ENCODE data around the gene INPP5A. TPM values are rescaled to one million over a fixed set of nuclear protein-coding genes. Genes with fewer than 3 reads are reported as not detected.

Gene INPP5A
- total RNA-seq, 1 experiment from 2014 or later, result 25.5 TPM

GRCh38 chr10:132627666-132628531, 90.3 kb downstream of the INPP5A start:
- peak; percentile 77 for DNase-seq (ENCODE audit: low read depth)

DNA sequence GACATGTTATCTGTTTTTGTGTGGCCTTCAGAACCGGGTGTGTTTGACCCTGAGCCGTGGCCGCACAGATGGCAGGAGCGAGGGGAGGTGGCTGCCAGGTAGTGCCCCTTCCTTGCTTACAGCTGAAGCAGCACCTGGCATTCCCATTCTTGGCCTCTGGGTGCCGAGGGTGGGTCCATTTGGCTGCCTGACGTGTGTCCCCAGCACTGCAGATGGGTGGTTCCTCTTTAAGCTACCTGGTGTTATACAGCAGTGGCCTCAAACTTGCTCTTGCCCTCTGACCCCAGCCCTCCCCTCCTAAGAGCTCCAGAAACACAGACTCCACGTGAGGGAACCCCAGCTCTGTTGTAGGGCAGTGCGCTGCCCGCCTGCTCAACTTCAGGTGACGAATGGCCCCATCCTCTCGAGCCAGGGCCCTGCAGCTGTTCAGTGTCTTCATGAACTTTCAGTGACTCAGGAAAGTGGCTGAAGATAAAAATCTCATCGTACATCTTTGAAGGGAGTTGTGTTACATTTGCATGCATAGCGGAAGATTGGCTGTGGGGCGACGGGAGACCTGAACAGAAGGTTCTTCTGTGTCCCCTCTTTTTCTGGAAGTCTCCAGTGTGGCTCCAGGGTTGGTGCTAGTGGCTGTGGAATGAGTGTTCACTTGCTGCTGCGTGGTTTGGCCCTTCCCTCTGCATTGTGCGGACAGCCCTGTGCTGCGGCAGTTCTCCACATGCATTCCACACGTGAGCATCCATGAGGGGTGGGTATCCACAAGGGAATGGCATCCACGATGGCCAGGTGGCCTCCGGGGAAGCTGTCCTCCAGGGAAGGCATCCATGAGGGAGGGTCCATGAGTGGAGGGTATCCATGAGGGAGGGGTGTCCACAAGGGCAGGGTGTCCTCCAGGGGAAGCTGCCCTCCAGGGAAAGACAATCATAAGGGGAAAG, 91.6 kb downstream of the INPP5A start:
- DNase-seq (ENCODE audit: low read depth), result no peak

DNA sequence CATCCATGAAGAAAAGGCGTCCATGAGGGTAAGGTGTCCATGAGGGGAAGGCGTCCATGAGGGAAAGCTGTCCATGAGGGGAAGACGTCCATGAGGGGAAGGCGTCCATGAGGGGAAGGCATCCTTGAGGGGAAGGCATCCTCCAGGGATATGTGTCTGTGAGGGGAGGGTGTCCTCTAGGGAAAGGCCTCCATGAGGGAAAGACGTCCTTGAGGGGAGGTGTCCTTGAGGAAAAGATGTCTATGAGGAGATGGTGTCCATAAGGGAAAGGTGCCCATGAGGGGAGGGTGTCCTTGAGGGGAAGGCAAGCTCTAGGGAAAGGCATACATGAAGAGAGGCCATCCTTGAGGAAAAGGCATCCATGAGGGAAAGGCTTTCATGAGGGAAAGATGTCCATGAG, 92.6 kb downstream of the INPP5A start:
- no peak for DNase-seq (ENCODE audit: low read depth)

DNA sequence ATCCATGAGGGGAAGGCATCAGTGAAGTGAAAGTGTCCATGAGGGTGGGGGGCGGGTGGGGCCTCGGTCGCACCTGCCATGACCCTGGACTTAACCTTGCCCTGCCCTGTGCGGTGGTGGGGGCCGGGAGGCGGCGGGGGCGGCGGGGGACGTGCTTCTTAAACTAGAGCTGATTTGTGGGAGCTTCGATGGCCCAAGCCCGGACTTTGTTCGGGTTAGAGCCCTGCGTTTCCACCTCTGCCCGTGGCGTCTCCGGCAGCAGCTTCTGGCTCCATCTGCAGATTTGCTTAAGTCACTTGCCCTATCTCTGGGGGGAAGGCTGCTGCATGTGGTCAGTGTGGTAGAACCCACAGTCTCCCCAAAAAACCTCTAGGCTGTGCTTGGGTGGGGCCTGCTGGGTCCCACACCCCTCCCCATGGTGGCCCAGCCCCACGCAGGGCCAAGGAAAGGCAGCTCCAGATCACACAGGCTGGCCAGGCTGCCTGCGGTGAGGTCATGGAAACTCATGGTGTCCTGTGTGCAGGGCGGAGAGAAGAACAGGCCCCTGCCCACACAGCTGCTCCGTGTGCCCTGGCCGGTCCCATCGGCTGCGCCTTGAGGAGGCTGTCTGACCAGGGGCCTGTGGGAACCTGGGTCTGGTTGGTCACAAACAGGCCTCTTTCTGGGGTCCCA, 93.2 kb downstream of the INPP5A start:
- DNase-seq (ENCODE audit: low read depth), result no peak

DNA sequence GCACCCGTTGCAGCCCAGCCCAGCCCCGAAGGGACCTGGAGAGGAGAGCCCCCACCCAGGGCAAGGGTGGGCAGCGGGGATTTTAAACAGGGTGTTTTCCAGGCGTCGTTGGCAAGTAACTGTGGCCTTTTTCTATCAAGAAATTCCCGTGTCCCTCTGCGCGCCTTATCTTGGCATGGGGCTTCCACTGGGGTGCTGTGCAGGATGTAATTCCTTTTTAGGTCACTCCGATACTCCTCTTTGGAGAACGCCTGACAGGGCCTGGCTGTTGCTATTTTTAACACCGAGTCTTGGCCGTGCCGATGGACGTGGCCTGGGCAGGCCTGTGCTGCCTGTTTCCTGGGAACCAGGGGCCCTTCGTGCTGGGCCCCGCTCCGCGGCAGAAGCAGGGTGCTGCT, 93.8 kb downstream of the INPP5A start:
- DNase-seq (ENCODE audit: low read depth), result no peak

- no peak for DNase-seq (ENCODE audit: low read depth)
Measured at GRCh38 chr10:132632091-132632561, 94.5 kb downstream of the INPP5A start.

DNA sequence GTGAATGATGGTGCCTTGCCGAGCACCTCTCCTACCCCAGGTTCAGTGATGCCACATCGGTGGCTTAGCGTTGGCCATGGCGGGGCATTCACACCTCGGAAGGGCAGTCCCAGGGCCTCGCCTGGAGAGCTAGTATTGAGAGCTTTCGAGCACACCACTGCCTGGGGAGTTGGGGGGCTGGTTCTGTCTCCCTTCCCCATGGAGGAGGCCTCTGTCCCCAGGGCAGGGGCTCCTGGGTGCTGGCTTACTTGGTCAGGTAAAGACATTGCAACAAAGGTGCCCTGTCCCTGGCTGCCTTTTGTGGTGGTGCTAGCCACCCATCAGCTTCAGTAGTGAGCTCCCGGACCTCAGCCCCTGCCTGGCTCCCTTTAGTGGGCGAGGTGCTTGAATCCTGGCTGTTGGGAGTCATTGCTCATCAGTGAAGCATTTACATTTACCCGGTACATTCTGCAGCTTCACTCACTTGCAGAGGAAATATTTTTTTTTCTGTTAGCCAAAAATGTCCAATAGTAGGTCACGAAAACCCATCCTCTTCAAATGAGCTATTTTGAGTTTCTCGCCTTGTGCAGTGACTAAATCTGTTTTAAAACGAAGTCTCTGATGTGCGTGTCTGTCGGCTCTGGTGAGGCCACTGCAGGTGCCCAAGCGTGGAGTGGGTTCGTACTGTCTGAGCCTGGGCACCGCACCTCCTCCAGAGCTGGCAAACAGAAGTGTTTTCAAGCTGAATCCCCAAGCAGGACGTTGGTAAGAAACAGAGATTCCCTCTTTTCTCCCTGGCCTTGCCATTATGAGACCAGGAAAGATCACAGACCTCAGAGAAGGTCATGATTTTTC, 95.5 kb downstream of the INPP5A start:
- no peak for DNase-seq (ENCODE audit: low read depth)

GRCh38 chr10:132634241-132634946, 96.8 kb downstream of the INPP5A start:
- no peak for DNase-seq (ENCODE audit: low read depth)

- no peak for DNase-seq (ENCODE audit: low read depth)
Measured at GRCh38 chr10:132634947-132635271, 97.3 kb downstream of the INPP5A start.

DNA sequence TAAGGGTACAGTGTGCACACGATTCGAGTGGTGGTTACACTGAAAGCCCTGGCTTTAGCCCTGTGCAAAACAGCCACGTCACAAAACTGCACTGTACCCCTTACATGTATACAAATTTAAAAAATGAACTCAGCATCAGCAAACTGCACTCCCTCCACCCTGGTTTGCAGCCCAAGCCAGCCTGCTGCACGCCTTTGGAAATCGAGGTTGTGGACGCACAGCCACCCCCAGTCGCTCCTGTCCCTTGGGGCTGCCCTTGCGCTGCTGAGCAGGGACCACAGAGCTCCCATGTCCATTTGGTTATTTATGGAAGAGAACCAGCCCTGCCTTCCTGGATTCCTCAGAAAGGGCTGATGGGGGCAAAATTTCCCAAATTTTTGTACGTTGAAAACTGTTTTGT, 98.8 kb downstream of the INPP5A start:
- no peak for DNase-seq (ENCODE audit: low read depth)

GRCh38 chr10:132637477-132638129, 100.0 kb downstream of the INPP5A start:
- peak; percentile 59 for DNase-seq (ENCODE audit: low read depth)

GRCh38 chr10:132638130-132638515, 100.5 kb downstream of the INPP5A start:
- no peak for DNase-seq (ENCODE audit: low read depth)

DNA sequence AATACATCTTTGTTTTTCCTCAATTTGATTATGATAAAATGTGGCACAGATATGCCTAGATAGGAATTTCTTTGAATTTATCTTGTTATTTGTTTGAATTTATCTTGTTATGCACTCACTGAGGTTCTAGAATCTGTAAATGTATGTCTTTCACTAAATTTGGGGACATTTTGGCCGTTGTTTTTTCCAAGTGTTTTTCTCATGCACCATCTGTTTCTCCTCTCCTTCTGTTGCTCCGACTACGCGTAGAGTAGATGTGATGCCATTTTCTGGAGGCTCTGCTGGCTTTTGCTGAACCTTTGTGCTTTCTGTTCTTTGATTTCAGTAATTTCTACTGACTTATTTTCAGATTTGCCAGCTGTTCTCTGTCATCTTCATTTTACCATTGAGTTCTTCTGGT, 101.9 kb downstream of the INPP5A start:
- DNase-seq (ENCODE audit: low read depth), result no peak

GRCh38 chr10:132640326-132641125, 102.9 kb downstream of the INPP5A start:
- DNase-seq (ENCODE audit: low read depth), result no peak

DNA sequence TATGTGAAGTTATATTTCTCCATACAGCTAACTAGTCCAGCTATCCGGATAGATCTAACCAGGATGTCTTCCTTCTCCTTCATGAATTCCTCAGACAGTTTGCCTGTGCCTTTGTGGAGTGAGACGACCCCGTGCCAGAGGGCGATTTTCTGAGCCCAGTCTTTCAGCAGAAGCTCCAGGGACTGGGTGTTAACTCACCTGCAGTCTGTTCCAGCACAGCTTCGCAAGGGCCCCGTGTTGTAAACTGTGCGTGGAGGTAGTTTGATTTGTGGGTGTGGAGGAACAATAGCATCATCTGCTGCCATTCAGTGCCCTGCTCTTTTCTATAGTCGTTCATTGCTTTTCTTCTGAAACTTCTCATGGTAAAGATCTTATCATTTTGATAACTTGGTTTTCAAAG, 103.8 kb downstream of the INPP5A start:
- DNase-seq (ENCODE audit: low read depth), result no peak

GRCh38 chr10:132641966-132642731, 104.6 kb downstream of the INPP5A start:
- DNase-seq (ENCODE audit: low read depth), result no peak

GRCh38 chr10:132642732-132643008, 105.1 kb downstream of the INPP5A start:
- DNase-seq (ENCODE audit: low read depth), result no peak

GRCh38 chr10:132643709-132644526, 106.3 kb downstream of the INPP5A start:
- no peak for DNase-seq (ENCODE audit: low read depth)
